GDM1 (cell line): ENCODE measurements around the gene GALNT17.

ENCODE experiments used
- DNase-seq: peaks from one replicate; lab custom pipeline; 2025; lab: John Stamatoyannopoulos, UW

Gene GALNT17

GRCh38 chr7:71457846-71458590 lies 326.1 kb downstream of the GALNT17 start:
- DNase-seq, result no peak

- DNase-seq, result no peak
These were observed 327.2 kb downstream of the GALNT17 start for GRCh38 chr7:71459132-71459531.

GRCh38 chr7:71461572-71461971 lies 329.6 kb downstream of the GALNT17 start:
- no peak for DNase-seq

GRCh38 chr7:71465741-71466189 lies 333.8 kb downstream of the GALNT17 start:
- no peak for DNase-seq

- DNase-seq, result no peak
These were observed 334.7 kb downstream of the GALNT17 start for GRCh38 chr7:71466448-71467145.

- no peak for DNase-seq
These were observed 338.4 kb downstream of the GALNT17 start for GRCh38 chr7:71470326-71470725.

- no peak for DNase-seq
These were observed 338.9 kb downstream of the GALNT17 start for GRCh38 chr7:71470830-71471229.

- no peak for DNase-seq
These were observed 341.0 kb downstream of the GALNT17 start for GRCh38 chr7:71472962-71473361.

- no peak for DNase-seq
These were observed 341.5 kb downstream of the GALNT17 start for GRCh38 chr7:71473366-71473967.

- no peak for DNase-seq
These were observed 345.5 kb downstream of the GALNT17 start for GRCh38 chr7:71477441-71477840.

- DNase-seq, result no peak
These were observed 347.3 kb downstream of the GALNT17 start for GRCh38 chr7:71479231-71479630.

- DNase-seq, result no peak
These were observed 348.8 kb downstream of the GALNT17 start for GRCh38 chr7:71480791-71481190.

- no peak for DNase-seq
These were observed 350.3 kb downstream of the GALNT17 start for GRCh38 chr7:71482284-71482683.

GRCh38 chr7:71484380-71484779 lies 352.4 kb downstream of the GALNT17 start:
- DNase-seq, result no peak

GRCh38 chr7:71485586-71485985 lies 353.6 kb downstream of the GALNT17 start:
- no peak for DNase-seq

GRCh38 chr7:71486414-71486813 lies 354.5 kb downstream of the GALNT17 start:
- no peak for DNase-seq

GRCh38 chr7:71486856-71487628 lies 355.1 kb downstream of the GALNT17 start:
- no peak for DNase-seq

- no peak for DNase-seq
These were observed 356.4 kb downstream of the GALNT17 start for GRCh38 chr7:71488308-71488707.

- DNase-seq, result no peak
These were observed 359.4 kb downstream of the GALNT17 start for GRCh38 chr7:71491336-71491735.

- DNase-seq, result no peak
These were observed 363.9 kb downstream of the GALNT17 start for GRCh38 chr7:71495828-71496227.

- no peak for DNase-seq
These were observed 365.5 kb downstream of the GALNT17 start for GRCh38 chr7:71497256-71497946.

- no peak for DNase-seq
These were observed 366.4 kb downstream of the GALNT17 start for GRCh38 chr7:71498381-71498780.
